ENCODE measurements around the gene PTPRR. TPM values are rescaled to one million over a fixed set of nuclear protein-coding genes. Genes with fewer than 3 reads are reported as not detected.

PTPRR gene
- total RNA-seq, 1 donor from 2014 or later = not detected

GRCh38 chr12:70749931-70750330, 170.6 kb downstream of the PTPRR start:
- Mint-ChIP-seq H3K27ac (ENCODE audit: unreplicated experiment) (no peak overlapping the region), H3K27me3 (ENCODE audit: low read depth) (peaks cover 32% of the 10 kb centered on the region), H3K36me3 (ENCODE audit: low read depth) (peaks cover 2% of the 10 kb centered on the region), H3K4me3 (ENCODE audit: unreplicated experiment) (no peak overlapping the region), H3K9me3 (ENCODE audit: low read depth) (no peaks in the 10 kb centered on the region), H3K4me1 (ENCODE audit: low read depth) (no peaks in the 10 kb centered on the region)
- TF ChIP-seq CTCF (IDR thresholded peaks at IDR 0.05) = no peak
- DNase-seq (ENCODE audit: low spot score) = no peak

GRCh38 chr12:70748809-70749208, 171.7 kb downstream of the PTPRR start:
- Mint-ChIP-seq H3K4me1 (ENCODE audit: low read depth) (no peaks in the 10 kb centered on the region), H3K9me3 (ENCODE audit: low read depth) (no peaks in the 10 kb centered on the region), H3K27ac (ENCODE audit: unreplicated experiment) (no peak overlapping the region), H3K27me3 (ENCODE audit: low read depth) (peaks cover 25% of the 10 kb centered on the region), H3K36me3 (ENCODE audit: low read depth) (peaks cover 2% of the 10 kb centered on the region), H3K4me3 (ENCODE audit: unreplicated experiment) (no peak overlapping the region)
- TF ChIP-seq CTCF (IDR thresholded peaks at IDR 0.05) = no peak
- no peak for DNase-seq (ENCODE audit: low spot score)

DNA sequence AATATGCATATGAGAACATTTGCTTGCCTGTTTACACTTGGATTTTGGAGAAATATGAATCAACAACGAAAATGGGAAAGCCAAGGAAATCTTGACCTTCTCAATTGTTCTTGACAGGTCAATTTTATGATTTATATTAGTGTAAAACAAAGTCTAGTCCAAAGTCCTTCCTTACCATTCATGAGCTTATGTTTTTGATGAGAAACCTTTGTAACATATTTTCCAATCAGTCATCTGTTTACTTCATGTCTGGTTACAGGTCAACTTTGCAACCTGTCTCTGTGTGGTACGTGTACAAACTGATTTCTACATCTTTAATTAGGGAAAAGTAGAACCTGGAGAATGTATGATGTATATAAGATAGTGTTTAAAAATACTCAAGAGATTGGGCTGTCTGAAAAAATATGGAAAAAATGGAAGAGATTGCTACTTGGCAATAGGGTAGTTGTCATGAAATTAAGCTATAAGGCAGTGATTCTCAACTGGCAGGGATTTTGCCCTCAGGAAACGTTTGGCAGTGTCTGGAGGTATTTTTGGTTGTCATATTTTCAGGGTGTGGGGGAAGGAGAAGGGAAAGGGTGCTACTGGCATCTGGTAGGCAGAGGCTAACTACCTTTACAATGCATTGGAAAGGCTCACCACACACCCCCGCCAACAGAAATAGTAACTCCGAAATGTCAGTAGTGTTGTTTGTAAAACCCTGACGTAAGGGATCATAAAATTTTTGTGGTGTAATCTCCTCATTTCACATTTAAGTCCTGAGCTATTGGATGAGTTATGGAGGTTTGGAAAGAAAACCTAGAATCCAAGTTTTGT, 172.9 kb downstream of the PTPRR start:
- Mint-ChIP-seq H3K36me3 (ENCODE audit: low read depth) (peaks cover 2% of the 10 kb centered on the region), H3K27me3 (ENCODE audit: low read depth) (peaks cover 31% of the 10 kb centered on the region), H3K27ac (ENCODE audit: unreplicated experiment) (no peak overlapping the region), H3K9me3 (ENCODE audit: low read depth) (no peaks in the 10 kb centered on the region), H3K4me1 (ENCODE audit: low read depth) (no peaks in the 10 kb centered on the region), H3K4me3 (ENCODE audit: unreplicated experiment) (no peak overlapping the region)
- no peak for DNase-seq (ENCODE audit: low spot score)
- TF ChIP-seq CTCF (IDR thresholded peaks at IDR 0.05) = no peak

GRCh38 chr12:70745048-70745447, 175.5 kb downstream of the PTPRR start:
- Mint-ChIP-seq H3K4me3 (ENCODE audit: unreplicated experiment) (no peak overlapping the region), H3K4me1 (ENCODE audit: low read depth) (no peaks in the 10 kb centered on the region), H3K36me3 (ENCODE audit: low read depth) (peaks cover 2% of the 10 kb centered on the region), H3K27ac (ENCODE audit: unreplicated experiment) (no peak overlapping the region), H3K27me3 (ENCODE audit: low read depth) (peaks cover 25% of the 10 kb centered on the region), H3K9me3 (ENCODE audit: low read depth) (no peaks in the 10 kb centered on the region)
- no peak for DNase-seq (ENCODE audit: low spot score)
- no peak for TF ChIP-seq CTCF (IDR thresholded peaks at IDR 0.05)

GRCh38 chr12:70744178-70744577, 176.4 kb downstream of the PTPRR start:
- H3K27me3 Mint-ChIP-seq (ENCODE audit: low read depth) = peaks cover 30% of the 10 kb centered on the region
- no peaks in the 10 kb centered on the region for H3K9me3 Mint-ChIP-seq (ENCODE audit: low read depth)

More at GRCh38 chr12:70744178-70744577, 176.4 kb downstream of the PTPRR start:
- no peak for DNase-seq (ENCODE audit: low spot score)
- Mint-ChIP-seq H3K27ac (ENCODE audit: unreplicated experiment) (no peak overlapping the region), H3K36me3 (ENCODE audit: low read depth) (peaks cover 2% of the 10 kb centered on the region), H3K4me1 (ENCODE audit: low read depth) (no peaks in the 10 kb centered on the region), H3K4me3 (ENCODE audit: unreplicated experiment) (no peak overlapping the region)
- no peak for TF ChIP-seq CTCF (IDR thresholded peaks at IDR 0.05)

All from chondrocyte (in vitro differentiated cells).